ENCODE results near the gene ZNF844. TPM values are rescaled to one million over a fixed set of nuclear protein-coding genes. Genes with fewer than 3 reads are reported as not detected.
"Not testable (repeated sequence)": the region's sequence is repeated elsewhere in the genome, so short reads cannot be mapped to it uniquely, and the experiment has no call there.

ZNF844 gene
- total and polyA plus RNA-seq, 2 experiments from 2014 or later: 3.0 to 11.2 TPM

DNA sequence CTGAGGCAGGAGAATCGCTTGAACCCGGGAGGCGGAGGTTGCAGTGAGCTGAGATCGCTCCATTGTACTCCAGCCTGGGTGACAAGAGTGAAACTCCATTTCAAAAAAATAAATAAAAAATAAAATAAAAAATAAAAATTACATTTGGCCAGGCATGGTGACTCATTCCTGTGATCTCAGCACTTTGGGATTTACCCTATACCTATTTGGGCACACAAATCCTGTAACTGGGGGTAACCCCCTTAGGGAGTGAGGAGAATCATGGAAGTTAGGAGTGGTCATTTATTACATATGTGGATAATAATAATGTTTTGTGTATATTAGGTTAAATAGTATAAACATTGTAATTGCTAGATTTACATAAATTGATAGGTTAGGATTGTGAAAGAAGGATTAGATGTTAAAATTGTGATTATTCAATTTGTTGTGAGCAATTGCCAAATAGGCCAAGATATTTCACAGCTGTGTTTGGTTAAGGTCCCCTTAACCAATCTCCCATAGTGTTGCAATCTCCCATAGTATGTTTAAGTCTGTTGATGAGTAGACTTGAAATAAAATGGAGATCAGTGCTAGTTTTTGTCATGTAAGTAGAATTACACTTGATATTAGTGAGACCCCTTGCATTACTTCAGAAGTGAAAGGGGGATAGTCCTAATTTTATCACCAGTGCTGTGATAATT lies 30.7 kb downstream of the ZNF844 start:
- H3K36me3 ChIP-seq (replicated peaks; ENCODE audit: insufficient read depth, low read depth): no peaks in the 10 kb centered on the region
- H3K9me2 ChIP-seq (replicated peaks; ENCODE audit: insufficient read depth): no peaks in the 10 kb centered on the region
- TF ChIP-seq EZH2 (IDR thresholded peaks at IDR 0.05; ENCODE audit: borderline replicate concordance) (no peak), EZH2phosphoT487 (IDR thresholded peaks at IDR 0.05; ENCODE audit: low read depth, severe bottlenecking, unreplicated experiment) (no peak)
- TF ChIP-seq, protein P1, sequence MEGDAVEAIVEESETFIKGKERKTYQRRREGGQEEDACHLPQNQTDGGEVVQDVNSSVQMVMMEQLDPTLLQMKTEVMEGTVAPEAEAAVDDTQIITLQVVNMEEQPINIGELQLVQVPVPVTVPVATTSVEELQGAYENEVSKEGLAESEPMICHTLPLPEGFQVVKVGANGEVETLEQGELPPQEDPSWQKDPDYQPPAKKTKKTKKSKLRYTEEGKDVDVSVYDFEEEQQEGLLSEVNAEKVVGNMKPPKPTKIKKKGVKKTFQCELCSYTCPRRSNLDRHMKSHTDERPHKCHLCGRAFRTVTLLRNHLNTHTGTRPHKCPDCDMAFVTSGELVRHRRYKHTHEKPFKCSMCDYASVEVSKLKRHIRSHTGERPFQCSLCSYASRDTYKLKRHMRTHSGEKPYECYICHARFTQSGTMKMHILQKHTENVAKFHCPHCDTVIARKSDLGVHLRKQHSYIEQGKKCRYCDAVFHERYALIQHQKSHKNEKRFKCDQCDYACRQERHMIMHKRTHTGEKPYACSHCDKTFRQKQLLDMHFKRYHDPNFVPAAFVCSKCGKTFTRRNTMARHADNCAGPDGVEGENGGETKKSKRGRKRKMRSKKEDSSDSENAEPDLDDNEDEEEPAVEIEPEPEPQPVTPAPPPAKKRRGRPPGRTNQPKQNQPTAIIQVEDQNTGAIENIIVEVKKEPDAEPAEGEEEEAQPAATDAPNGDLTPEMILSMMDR (IDR thresholded peaks at IDR 0.05; ENCODE audit: poor library complexity): no peak
- no peaks in the 10 kb centered on the region for H3K9me3 ChIP-seq (ENCODE audit: low read depth)
- peak overlapping the region; percentile 4 for H3K4me3 ChIP-seq
- no peaks in the 10 kb centered on the region for H4K20me1 ChIP-seq (ENCODE audit: insufficient read depth, poor library complexity, severe bottlenecking)
- 98% methylated on average over 4 of the region's 4 CpGs for WGBS (ENCODE audit: low lambda C conversion rate, missing lambda C conversion rate)
- no peaks in the 10 kb centered on the region for H3K27me3 ChIP-seq
- no peak overlapping the region for H3K4me2 ChIP-seq
- peaks cover 22% of the 10 kb centered on the region for H3K79me2 ChIP-seq
- no peak overlapping the region for H2AFZ ChIP-seq
- H3K4me1 ChIP-seq (ENCODE audit: insufficient read depth): peaks cover 5% of the 10 kb centered on the region
- DNase-seq (ENCODE audit: low spot score): no peak
- no peak overlapping the region for H3K27ac ChIP-seq

DNA sequence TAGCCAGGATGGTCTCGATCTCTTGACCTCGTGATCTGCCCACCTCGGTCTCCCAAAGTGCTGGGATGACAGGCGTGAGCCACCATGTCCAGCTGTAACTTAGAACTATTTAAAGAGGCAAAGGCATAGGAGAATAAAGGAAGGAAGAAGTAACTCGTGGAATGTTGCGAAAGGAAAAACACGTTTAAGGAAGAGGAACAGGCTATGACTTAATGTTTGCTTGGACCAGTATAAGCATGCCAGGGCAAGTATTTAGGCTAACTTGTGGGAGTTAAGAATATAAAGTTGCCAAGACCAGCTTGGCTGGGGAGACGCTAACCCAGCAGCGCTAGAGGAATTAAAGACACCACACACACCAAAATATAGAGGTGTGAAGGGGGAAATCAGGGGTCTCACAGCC lies 33.5 kb downstream of the ZNF844 start:
- H3K9me2 ChIP-seq (replicated peaks; ENCODE audit: insufficient read depth): no peaks in the 10 kb centered on the region
- DNase-seq (ENCODE audit: low spot score): no peak
- H3K4me2 ChIP-seq: no peak overlapping the region
- H3K4me1 ChIP-seq (ENCODE audit: insufficient read depth): peaks cover 4% of the 10 kb centered on the region
- no peaks in the 10 kb centered on the region for H3K9me3 ChIP-seq (ENCODE audit: low read depth)
- peaks cover 22% of the 10 kb centered on the region for H3K79me2 ChIP-seq
- H3K27ac ChIP-seq: no peak overlapping the region
- H3K27me3 ChIP-seq: no peaks in the 10 kb centered on the region
- H2AFZ ChIP-seq: no peak overlapping the region
- H3K36me3 ChIP-seq (replicated peaks; ENCODE audit: insufficient read depth, low read depth): no peaks in the 10 kb centered on the region
- no peaks in the 10 kb centered on the region for H4K20me1 ChIP-seq (ENCODE audit: insufficient read depth, poor library complexity, severe bottlenecking)
- WGBS (ENCODE audit: low lambda C conversion rate, missing lambda C conversion rate): 95% methylated on average over 9 of the region's 9 CpGs
- no peak overlapping the region for H3K4me3 ChIP-seq
- TF ChIP-seq EZH2 (IDR thresholded peaks at IDR 0.05; ENCODE audit: borderline replicate concordance): no peak
- TF ChIP-seq EZH2phosphoT487 (IDR thresholded peaks at IDR 0.05; ENCODE audit: low read depth, severe bottlenecking, unreplicated experiment): no peak
- TF ChIP-seq, protein P1 (IDR thresholded peaks at IDR 0.05; ENCODE audit: poor library complexity): no peak

DNA sequence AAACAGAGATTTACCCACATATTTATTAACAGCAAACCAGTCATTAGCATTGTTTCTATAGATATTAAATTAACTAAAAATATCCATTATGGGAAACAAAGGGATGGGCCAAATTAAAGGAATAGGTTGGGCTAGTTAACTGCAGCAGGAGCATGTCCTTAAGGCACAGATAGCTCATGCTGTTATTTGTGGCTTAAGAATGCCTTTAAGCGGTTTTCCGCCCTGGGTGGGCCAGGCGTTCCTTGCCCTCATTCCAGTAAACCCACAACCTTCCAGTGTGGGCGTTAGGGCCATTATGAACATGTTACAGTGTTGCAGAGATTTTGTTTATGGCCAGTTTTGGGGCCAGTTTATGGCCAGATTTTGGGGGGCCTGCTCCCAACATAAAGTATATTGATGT lies 39.4 kb downstream of the ZNF844 start:
- not testable (repeated sequence) for H3K36me3 ChIP-seq (replicated peaks; ENCODE audit: insufficient read depth, low read depth); H3K9me3 ChIP-seq (ENCODE audit: low read depth); H3K27ac ChIP-seq; H3K27me3 ChIP-seq; H3K4me1 ChIP-seq (ENCODE audit: insufficient read depth); H2AFZ ChIP-seq; DNase-seq (ENCODE audit: low spot score); H3K4me2 ChIP-seq; H3K4me3 ChIP-seq; H4K20me1 ChIP-seq (ENCODE audit: insufficient read depth, poor library complexity, severe bottlenecking); H3K79me2 ChIP-seq; H3K9me2 ChIP-seq (replicated peaks; ENCODE audit: insufficient read depth)
- WGBS (ENCODE audit: low lambda C conversion rate, missing lambda C conversion rate): 92% methylated on average over 4 of the region's 4 CpGs

DNA sequence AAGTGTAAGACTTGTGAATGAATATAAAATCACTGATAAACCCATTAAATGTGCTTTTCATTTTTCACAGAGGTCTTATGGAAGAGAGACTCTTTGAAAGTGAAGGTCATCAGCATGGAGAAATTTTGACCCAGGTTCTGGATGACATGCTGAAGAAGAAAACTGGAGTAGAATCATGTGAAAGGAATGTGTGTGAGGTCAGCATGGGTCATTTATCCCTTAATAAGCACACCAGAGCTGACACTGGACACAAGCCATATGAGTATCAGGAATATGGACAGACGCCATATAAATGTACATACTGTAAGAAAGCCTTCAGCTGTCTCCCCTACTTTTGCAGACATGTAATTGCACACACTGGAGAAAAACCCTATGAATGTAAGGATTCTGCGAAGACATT lies 46.6 kb downstream of the ZNF844 start:
- WGBS (ENCODE audit: low lambda C conversion rate, missing lambda C conversion rate): 50% methylated on average over 2 of the region's 2 CpGs

More for the DNA sequence above, 46.6 kb downstream of the ZNF844 start:
- TF ChIP-seq EZH2phosphoT487 (IDR thresholded peaks at IDR 0.05; ENCODE audit: low read depth, severe bottlenecking, unreplicated experiment) (no peak), EZH2 (IDR thresholded peaks at IDR 0.05; ENCODE audit: borderline replicate concordance) (no peak)
- TF ChIP-seq, protein P1 (IDR thresholded peaks at IDR 0.05; ENCODE audit: poor library complexity): no peak
- no peaks in the 10 kb centered on the region for H3K79me2 ChIP-seq
- no peak for DNase-seq (ENCODE audit: low spot score)
- no peak overlapping the region for H2AFZ ChIP-seq
- peaks cover 6% of the 10 kb centered on the region for H3K36me3 ChIP-seq (replicated peaks; ENCODE audit: insufficient read depth, low read depth)
- H3K4me3 ChIP-seq: no peak overlapping the region
- no peaks in the 10 kb centered on the region for H3K9me2 ChIP-seq (replicated peaks; ENCODE audit: insufficient read depth)
- H3K9me3 ChIP-seq (ENCODE audit: low read depth): peaks cover 4% of the 10 kb centered on the region
- H3K4me2 ChIP-seq: no peak overlapping the region
- H3K27me3 ChIP-seq: no peaks in the 10 kb centered on the region
- no peaks in the 10 kb centered on the region for H4K20me1 ChIP-seq (ENCODE audit: insufficient read depth, poor library complexity, severe bottlenecking)
- H3K27ac ChIP-seq: no peak overlapping the region
- no peaks in the 10 kb centered on the region for H3K4me1 ChIP-seq (ENCODE audit: insufficient read depth)

All from hepatocyte (in vitro differentiated cells).